ENCODE data around the gene SV2B. TPM values are rescaled to one million over a fixed set of nuclear protein-coding genes. Genes with fewer than 3 reads are reported as not detected.

SV2B gene
- total and polyA plus RNA-seq, 2 donors (not counting 1 experiment from before 2014, with no cell fraction given): under 0.01 TPM; not detected in 1

- Histone ChIP-seq H3K36me3 (ENCODE audit: control insufficient read depth, insufficient read depth, low read length) (no peaks in the 10 kb centered on the region), H2AFZ (ENCODE audit: low read length) (no peak overlapping the region), H3K9me3 (ENCODE audit: control insufficient read depth, insufficient read depth, low read depth, low read length) (no peaks in the 10 kb centered on the region), H4K20me1 (ENCODE audit: control insufficient read depth, extremely low read depth, insufficient read depth, low read length) (no peaks in the 10 kb centered on the region), H3K27me3 (ENCODE audit: control insufficient read depth, insufficient read depth, low read length) (no peaks in the 10 kb centered on the region), H3K79me2 (ENCODE audit: control insufficient read depth, insufficient read depth, low read length) (no peaks in the 10 kb centered on the region), H3K4me3 (replicated peaks in 1 of 4; ENCODE audit: control extremely low read depth in 1 of 4, insufficient read depth in 1 of 4, low read depth in 3 of 4, low read length in 4 of 4) (no peak overlapping the region), H3K27ac (ENCODE audit: insufficient read depth, low read length) (no peak overlapping the region), H3K9ac (ENCODE audit: insufficient read depth, low read length) (no peak overlapping the region), H3K4me2 (ENCODE audit: extremely low read depth, insufficient read depth, low read length) (no peak overlapping the region), H3K4me1 (ENCODE audit: control insufficient read depth, extremely low read depth, insufficient read depth, low read length) (no peaks in the 10 kb centered on the region)
- TF ChIP-seq EZH2 (IDR thresholded peaks at IDR 0.05; ENCODE audit: low read length, missing control alignments) (no peak), CTCF (conservative IDR thresholded peaks at IDR 0.05 in 1 of 2, IDR thresholded peaks at IDR 0.05 in 1 of 2; ENCODE audit: low read depth in 1 of 2, low read length in 2 of 2) (no peak)
- DNase-seq (ENCODE audit: low read depth in 2 of 2): no peak
Observed at GRCh38 chr15:91133511-91133910, 33.5 kb downstream of the SV2B start.

GRCh38 chr15:91135201-91136130, 35.4 kb downstream of the SV2B start:
- Histone ChIP-seq H3K4me1 (ENCODE audit: control insufficient read depth, extremely low read depth, insufficient read depth, low read length) (no peaks in the 10 kb centered on the region), H3K4me2 (ENCODE audit: extremely low read depth, insufficient read depth, low read length) (no peak overlapping the region), H3K9ac (ENCODE audit: insufficient read depth, low read length) (no peak overlapping the region), H3K27ac (ENCODE audit: insufficient read depth, low read length) (no peak overlapping the region), H3K9me3 (ENCODE audit: control insufficient read depth, insufficient read depth, low read depth, low read length) (no peaks in the 10 kb centered on the region), H3K79me2 (ENCODE audit: control insufficient read depth, insufficient read depth, low read length) (no peaks in the 10 kb centered on the region), H3K27me3 (ENCODE audit: control insufficient read depth, insufficient read depth, low read length) (no peaks in the 10 kb centered on the region), H3K36me3 (ENCODE audit: control insufficient read depth, insufficient read depth, low read length) (no peaks in the 10 kb centered on the region), H4K20me1 (ENCODE audit: control insufficient read depth, extremely low read depth, insufficient read depth, low read length) (no peaks in the 10 kb centered on the region), H2AFZ (ENCODE audit: low read length) (no peak overlapping the region), H3K4me3 (replicated peaks in 1 of 4; ENCODE audit: control extremely low read depth in 1 of 4, insufficient read depth in 1 of 4, low read depth in 3 of 4, low read length in 4 of 4) (no peak overlapping the region)
- DNase-seq (ENCODE audit: low read depth in 2 of 2): no peak
- no peak for TF ChIP-seq EZH2 (IDR thresholded peaks at IDR 0.05; ENCODE audit: low read length, missing control alignments)
- TF ChIP-seq CTCF (conservative IDR thresholded peaks at IDR 0.05 in 1 of 2, IDR thresholded peaks at IDR 0.05 in 1 of 2; ENCODE audit: low read depth in 1 of 2, low read length in 2 of 2): no peak

GRCh38 chr15:91136386-91136923, 36.4 kb downstream of the SV2B start:
- Histone ChIP-seq H4K20me1 (ENCODE audit: control insufficient read depth, extremely low read depth, insufficient read depth, low read length) (no peaks in the 10 kb centered on the region), H2AFZ (ENCODE audit: low read length) (no peak overlapping the region), H3K4me3 (replicated peaks in 1 of 4; ENCODE audit: control extremely low read depth in 1 of 4, insufficient read depth in 1 of 4, low read depth in 3 of 4, low read length in 4 of 4) (no peak overlapping the region), H3K27ac (ENCODE audit: insufficient read depth, low read length) (no peak overlapping the region), H3K79me2 (ENCODE audit: control insufficient read depth, insufficient read depth, low read length) (no peaks in the 10 kb centered on the region), H3K9me3 (ENCODE audit: control insufficient read depth, insufficient read depth, low read depth, low read length) (no peaks in the 10 kb centered on the region), H3K9ac (ENCODE audit: insufficient read depth, low read length) (no peak overlapping the region), H3K4me1 (ENCODE audit: control insufficient read depth, extremely low read depth, insufficient read depth, low read length) (no peaks in the 10 kb centered on the region), H3K36me3 (ENCODE audit: control insufficient read depth, insufficient read depth, low read length) (no peaks in the 10 kb centered on the region), H3K27me3 (ENCODE audit: control insufficient read depth, insufficient read depth, low read length) (no peaks in the 10 kb centered on the region), H3K4me2 (ENCODE audit: extremely low read depth, insufficient read depth, low read length) (no peak overlapping the region)
- no peak for DNase-seq (ENCODE audit: low read depth in 2 of 2)
- TF ChIP-seq CTCF (conservative IDR thresholded peaks at IDR 0.05 in 1 of 2, IDR thresholded peaks at IDR 0.05 in 1 of 2; ENCODE audit: low read depth in 1 of 2, low read length in 2 of 2): no peak
